ENCODE measurements around the gene ING5. TPM values are rescaled to one million over a fixed set of nuclear protein-coding genes. Genes with fewer than 3 reads are reported as not detected.

The ING5 gene
- total RNA-seq, 2 experiments from 2014 or later: 65.4 to 90.9 TPM

- TF ChIP-seq CTCF (conservative IDR thresholded peaks at IDR 0.05; ENCODE audit: low read length) (no peak), EZH2phosphoT487 (IDR thresholded peaks at IDR 0.05; ENCODE audit: borderline replicate concordance, low read depth, low read length) (no peak)
- no peaks in the 10 kb centered on the region for H3K9me2 ChIP-seq (ENCODE audit: insufficient read depth, low read length)
- no peak overlapping the region for H2AFZ ChIP-seq (ENCODE audit: low read length)
- ChIA-PET CTCF (ENCODE audit: unreplicated experiment) (no interaction called here), POLR2A (no interaction called here)
- H3K27ac ChIP-seq (ENCODE audit: low read depth, low read length, poor library complexity, severe bottlenecking): no peak overlapping the region
- no peaks in the 10 kb centered on the region for H3K9me3 ChIP-seq (ENCODE audit: low read length)
- peaks cover 63% of the 10 kb centered on the region for H3K36me3 ChIP-seq (ENCODE audit: insufficient read depth, low read length)
- no peaks in the 10 kb centered on the region for H4K20me1 ChIP-seq (ENCODE audit: insufficient read depth, low read length)
- no peak overlapping the region for H3K4me2 ChIP-seq (ENCODE audit: low read length)
- no peak overlapping the region for H3K4me3 ChIP-seq (ENCODE audit: low read depth, low read length, poor library complexity, severe bottlenecking)
- peaks cover 18% of the 10 kb centered on the region; the same call in 1 of the 2 replicates for H3K79me2 ChIP-seq (ENCODE audit: insufficient read depth, low read depth, low read length)
- BruUV-seq (replicated peaks): no TSS peak
- no peak for DNase-seq (ENCODE audit: low spot score)
- intact Hi-C loops (cut with micrococcal nuclease; ENCODE audit: unreplicated experiment): no loop called here
- no peaks in the 10 kb centered on the region for H3K4me1 ChIP-seq (ENCODE audit: insufficient read depth, low read length, poor library complexity, severe bottlenecking)
Measured at GRCh38 chr2:241652722-241653121, 49.1 kb upstream of the ING5 start.

DNA sequence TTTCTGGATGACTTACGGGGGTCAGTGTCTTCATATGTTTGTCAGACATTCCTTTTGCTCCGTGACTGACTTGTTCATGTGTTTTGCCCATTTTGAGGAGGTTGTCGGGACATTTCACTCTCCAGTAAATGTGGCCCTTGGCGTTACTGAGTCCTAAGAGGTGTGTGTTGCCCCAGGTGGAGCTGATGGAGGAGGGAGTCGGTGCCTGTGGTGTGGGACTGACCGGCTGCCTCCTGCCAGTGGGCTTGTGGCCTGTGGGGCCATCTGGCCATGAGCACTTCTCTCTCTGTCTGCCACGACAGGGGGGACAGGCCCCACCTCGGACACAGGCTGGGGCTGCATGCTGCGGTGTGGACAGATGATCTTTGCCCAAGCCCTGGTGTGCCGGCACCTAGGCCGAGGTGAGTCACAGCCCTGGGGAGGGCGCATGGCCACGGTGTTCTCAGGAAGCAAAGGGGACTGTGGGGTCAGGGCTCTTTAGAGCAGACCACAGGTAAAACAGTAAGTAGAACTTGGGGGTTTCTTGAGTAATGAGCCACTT lies 48.6 kb upstream of the ING5 start:
- DNase-seq (ENCODE audit: low spot score): no peak
- Histone ChIP-seq H3K9me3 (ENCODE audit: low read length) (no peaks in the 10 kb centered on the region), H4K20me1 (ENCODE audit: insufficient read depth, low read length) (no peaks in the 10 kb centered on the region), H3K36me3 (ENCODE audit: insufficient read depth, low read length) (peaks cover 67% of the 10 kb centered on the region), H3K4me2 (ENCODE audit: low read length) (no peak overlapping the region), H3K9me2 (ENCODE audit: insufficient read depth, low read length) (no peaks in the 10 kb centered on the region), H3K27ac (ENCODE audit: low read depth, low read length, poor library complexity, severe bottlenecking) (no peak overlapping the region), H2AFZ (ENCODE audit: low read length) (no peak overlapping the region), H3K4me1 (ENCODE audit: insufficient read depth, low read length, poor library complexity, severe bottlenecking) (no peaks in the 10 kb centered on the region), H3K79me2 (ENCODE audit: insufficient read depth, low read depth, low read length) (peaks cover 12% of the 10 kb centered on the region; the same call in 1 of the 2 replicates), H3K4me3 (ENCODE audit: low read depth, low read length, poor library complexity, severe bottlenecking) (no peak overlapping the region)
- CTCF ChIA-PET (ENCODE audit: unreplicated experiment): no interaction called here
- intact Hi-C loops (cut with micrococcal nuclease; ENCODE audit: unreplicated experiment): no loop called here
- POLR2A ChIA-PET: no interaction called here
- BruUV-seq (replicated peaks): no TSS peak
- TF ChIP-seq EZH2phosphoT487 (IDR thresholded peaks at IDR 0.05; ENCODE audit: borderline replicate concordance, low read depth, low read length) (no peak), CTCF (conservative IDR thresholded peaks at IDR 0.05; ENCODE audit: low read length) (no peak)

GRCh38 chr2:241654551-241654950 lies 47.3 kb upstream of the ING5 start:
- intact Hi-C loops (cut with micrococcal nuclease; ENCODE audit: unreplicated experiment): no loop called here
- Histone ChIP-seq H3K9me3 (ENCODE audit: low read length) (no peaks in the 10 kb centered on the region), H3K36me3 (ENCODE audit: insufficient read depth, low read length) (peaks cover 76% of the 10 kb centered on the region), H3K4me1 (ENCODE audit: insufficient read depth, low read length, poor library complexity, severe bottlenecking) (no peaks in the 10 kb centered on the region), H3K27ac (ENCODE audit: low read depth, low read length, poor library complexity, severe bottlenecking) (no peak overlapping the region), H2AFZ (ENCODE audit: low read length) (no peak overlapping the region), H3K4me3 (ENCODE audit: low read depth, low read length, poor library complexity, severe bottlenecking) (no peak overlapping the region), H3K4me2 (ENCODE audit: low read length) (no peak overlapping the region), H3K79me2 (ENCODE audit: insufficient read depth, low read depth, low read length) (no peaks in the 10 kb centered on the region), H3K9me2 (ENCODE audit: insufficient read depth, low read length) (no peaks in the 10 kb centered on the region), H4K20me1 (ENCODE audit: insufficient read depth, low read length) (no peaks in the 10 kb centered on the region)
- no peak for TF ChIP-seq CTCF (conservative IDR thresholded peaks at IDR 0.05; ENCODE audit: low read length)
- TF ChIP-seq EZH2phosphoT487 (IDR thresholded peaks at IDR 0.05; ENCODE audit: borderline replicate concordance, low read depth, low read length): no peak
- CTCF ChIA-PET (ENCODE audit: unreplicated experiment): no interaction called here
- no peak for DNase-seq (ENCODE audit: low spot score)
- no TSS peak for BruUV-seq (replicated peaks)
- POLR2A ChIA-PET: interaction anchor here (0.6 kb wide), 2 partner anchors 14 to 431 kb away, joined by 3 to 11 read pairs; no protein-coding TSS in a partner anchor

Measured in OCI-LY7 (cell line).